Measurements from ENCODE around the gene JMJD1C.

DNA sequence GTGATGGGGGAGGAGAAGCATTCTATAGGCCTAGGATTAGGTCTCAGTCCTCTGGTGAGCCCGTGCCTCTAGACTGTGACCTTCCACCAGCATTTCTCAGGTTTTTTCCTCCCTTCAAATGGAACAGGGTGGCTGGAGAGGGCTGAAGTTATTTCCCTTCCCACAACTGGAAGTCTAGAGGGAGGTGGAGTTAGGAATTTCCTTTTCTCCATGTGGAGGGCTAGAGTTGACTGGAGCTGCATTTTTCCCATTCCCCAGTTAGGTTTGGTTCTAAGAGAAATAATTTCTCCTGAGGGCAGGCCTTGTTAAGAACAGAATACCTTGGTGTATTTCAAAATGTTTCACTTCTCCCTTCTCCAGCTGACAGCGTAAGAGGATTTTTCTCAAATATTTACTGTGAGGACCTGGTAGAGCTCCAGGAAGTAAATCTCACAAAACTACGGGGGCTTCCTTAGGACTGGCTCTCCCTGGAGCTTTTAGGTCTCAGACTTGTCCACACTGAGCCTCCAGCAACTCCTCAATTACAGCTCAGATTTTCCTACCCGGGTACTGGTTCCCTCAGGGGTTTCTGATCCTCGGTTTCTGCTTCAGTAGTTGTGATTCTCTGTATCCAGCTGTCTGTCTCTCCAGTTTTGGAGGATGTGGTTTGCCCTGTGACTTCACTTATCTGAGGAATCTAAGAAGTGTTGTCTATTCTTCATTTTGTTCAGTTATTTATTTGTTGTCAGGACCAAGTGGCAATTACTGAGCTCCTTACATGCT lies 49.4 kb upstream of the JMJD1C start:
- TF ChIP-seq, protein P1, sequence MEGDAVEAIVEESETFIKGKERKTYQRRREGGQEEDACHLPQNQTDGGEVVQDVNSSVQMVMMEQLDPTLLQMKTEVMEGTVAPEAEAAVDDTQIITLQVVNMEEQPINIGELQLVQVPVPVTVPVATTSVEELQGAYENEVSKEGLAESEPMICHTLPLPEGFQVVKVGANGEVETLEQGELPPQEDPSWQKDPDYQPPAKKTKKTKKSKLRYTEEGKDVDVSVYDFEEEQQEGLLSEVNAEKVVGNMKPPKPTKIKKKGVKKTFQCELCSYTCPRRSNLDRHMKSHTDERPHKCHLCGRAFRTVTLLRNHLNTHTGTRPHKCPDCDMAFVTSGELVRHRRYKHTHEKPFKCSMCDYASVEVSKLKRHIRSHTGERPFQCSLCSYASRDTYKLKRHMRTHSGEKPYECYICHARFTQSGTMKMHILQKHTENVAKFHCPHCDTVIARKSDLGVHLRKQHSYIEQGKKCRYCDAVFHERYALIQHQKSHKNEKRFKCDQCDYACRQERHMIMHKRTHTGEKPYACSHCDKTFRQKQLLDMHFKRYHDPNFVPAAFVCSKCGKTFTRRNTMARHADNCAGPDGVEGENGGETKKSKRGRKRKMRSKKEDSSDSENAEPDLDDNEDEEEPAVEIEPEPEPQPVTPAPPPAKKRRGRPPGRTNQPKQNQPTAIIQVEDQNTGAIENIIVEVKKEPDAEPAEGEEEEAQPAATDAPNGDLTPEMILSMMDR (IDR thresholded peaks at IDR 0.05; ENCODE audit: low read depth, low read length), result no peak
- TF ChIP-seq EZH2phosphoT487 (IDR thresholded peaks at IDR 0.05; ENCODE audit: low read depth), result no peak
